BJ (cell line): Measurements from ENCODE around the gene UCN3. TPM values are rescaled to one million over a fixed set of nuclear protein-coding genes. Genes with fewer than 3 reads are reported as not detected.

ENCODE experiments used
- CTCF ChIA-PET: fragments of 350-600 bp; formaldehyde crosslinking; extraction: SDS; loops from one replicate; lab custom pipeline; 2021; ENCODE audit warnings: antibody characterized with exemption, inconsistent platforms; lab: Yijun Ruan, JAX
- POLR2A ChIA-PET: fragments of 300-600 bp; sonication (Branson Sonifier 250); formaldehyde crosslinking; extraction: SDS; loops from one replicate; lab custom pipeline; 2021; ENCODE audit warnings: antibody characterized with exemption; lab: Charles Lee
- DNase-seq: peaks from one replicate; pipeline ENCODE4 v3.0.0-alpha.2; 2011; ENCODE audit warnings: low read depth
- H3K27me3 ChIP-seq: 2 replicates; pipeline ENCODE4 v1.6.0; 2011; ENCODE audit warnings: low read length; ENCODE audit not compliant: control insufficient read depth, insufficient read depth
- H3K36me3 ChIP-seq: 2 replicates; pipeline ENCODE4 v1.5.1; 2011; ENCODE audit warnings: low read length; ENCODE audit not compliant: control insufficient read depth, insufficient read depth
- H3K4me3 ChIP-seq: 2 replicates; pipeline ENCODE4 v1.5.1; 2011; ENCODE audit warnings: low read depth, mild to moderate bottlenecking, control low read depth, low read length
- CTCF ChIP-seq: IDR thresholded peaks from 2 replicates; pipeline ENCODE4 v1.5.1; 2011; ENCODE audit warnings: low read depth, mild to moderate bottlenecking, control low read depth, inconsistent platforms, low read length, moderate library complexity; ENCODE audit not compliant: insufficient read depth
- polyA plus RNA-seq: library from polyadenylated mRNA; depleted of rRNA; stranded (reverse); fragments of >200 nt; gene quantifications from 2 replicates; pipeline ENCODE4 v1.2.3, GENCODE V29; 2011

UCN3 gene
- polyA plus RNA-seq, 1 experiment = not detected

- Histone ChIP-seq H3K36me3 (no peaks in the 10 kb centered on the region), H3K4me3 (no peak overlapping the region), H3K27me3 (peaks cover 5% of the 10 kb centered on the region; the same call in 1 of the 2 replicates)
- TF ChIP-seq CTCF = no peak
- no peak for DNase-seq
- POLR2A ChIA-PET = no interaction called here
- CTCF ChIA-PET = no interaction called here
Measured at GRCh38 chr10:5395168-5395567, 30.4 kb downstream of the UCN3 start.

GRCh38 chr10:5396556-5397300 is 32.0 kb downstream of the UCN3 start:
- POLR2A ChIA-PET = no interaction called here
- Histone ChIP-seq H3K4me3 (no peak overlapping the region), H3K36me3 (no peaks in the 10 kb centered on the region), H3K27me3 (peaks cover 5% of the 10 kb centered on the region; the same call in 1 of the 2 replicates)
- DNase-seq = no peak
- no peak for TF ChIP-seq CTCF
- CTCF ChIA-PET = interaction anchor here (1.1 kb wide), 1 partner anchor 547 kb away, joined by 3 read pairs; no protein-coding TSS in a partner anchor

- H3K36me3 ChIP-seq = no peaks in the 10 kb centered on the region
- CTCF ChIA-PET = interaction anchor here (0.8 kb wide), 1 partner anchor 8 kb away, joined by 3 read pairs; no protein-coding TSS in a partner anchor
- POLR2A ChIA-PET = no interaction called here
- TF ChIP-seq CTCF = no peak
- no peak for DNase-seq
- H3K27me3 ChIP-seq = peaks cover 5% of the 10 kb centered on the region
- H3K4me3 ChIP-seq = no peak overlapping the region
Measured at GRCh38 chr10:5399332-5399731, 34.6 kb downstream of the UCN3 start.

- Histone ChIP-seq H3K4me3 (no peak overlapping the region), H3K27me3 (peaks cover 5% of the 10 kb centered on the region), H3K36me3 (no peaks in the 10 kb centered on the region)
- POLR2A ChIA-PET = no interaction called here
- CTCF ChIA-PET = no interaction called here
- no peak for DNase-seq
- TF ChIP-seq CTCF = no peak
Measured at GRCh38 chr10:5400468-5401240, 35.9 kb downstream of the UCN3 start.

GRCh38 chr10:5402798-5403197 is 38.0 kb downstream of the UCN3 start:
- TF ChIP-seq CTCF = no peak
- Histone ChIP-seq H3K36me3 (no peaks in the 10 kb centered on the region), H3K27me3 (peaks cover 2% of the 10 kb centered on the region), H3K4me3 (no peak overlapping the region)
- ChIA-PET CTCF (no interaction called here), POLR2A (no interaction called here)
- DNase-seq = no peak
